ENCODE data around the gene NOXA1.
"Not testable (repeated sequence)": the region's sequence is repeated elsewhere in the genome, so short reads cannot be mapped to it uniquely, and the experiment has no call there.

Gene NOXA1

DNA sequence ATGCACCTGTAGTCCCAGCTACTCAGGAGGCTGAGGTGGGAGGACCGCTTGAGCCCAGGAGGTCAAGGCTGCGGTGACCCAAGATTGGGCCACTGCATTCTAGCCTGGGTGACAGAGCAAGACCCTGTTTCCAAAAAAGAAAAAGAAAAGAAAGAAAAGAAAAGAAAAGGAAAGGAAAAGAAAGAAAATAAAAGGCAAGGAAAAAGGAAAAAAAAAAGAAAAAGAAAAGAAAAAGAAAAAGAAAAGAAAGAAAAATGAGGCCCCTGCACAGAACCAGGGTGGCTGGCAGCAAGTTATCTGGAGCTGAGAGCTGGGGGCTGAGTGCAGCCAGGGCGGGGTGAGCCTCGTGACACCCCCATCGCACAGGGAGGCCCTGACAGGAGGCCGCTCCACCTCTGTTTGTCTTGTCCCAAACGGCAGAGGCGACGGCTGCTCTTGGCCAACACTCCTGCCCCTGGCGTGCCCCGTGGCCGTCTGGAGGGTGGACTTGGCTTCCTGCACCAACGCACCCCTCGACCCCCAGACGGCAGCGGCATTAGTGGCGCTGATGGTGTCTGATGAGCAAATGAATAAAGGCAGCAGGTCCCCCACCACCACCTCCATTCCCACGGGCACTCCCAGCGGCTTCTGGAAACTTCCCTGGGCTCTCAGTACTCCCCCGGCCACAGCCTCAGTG, 17.0 kb upstream of the NOXA1 start:
- no peak for DNase-seq (ENCODE audit: low read depth in 2 of 2)

DNA sequence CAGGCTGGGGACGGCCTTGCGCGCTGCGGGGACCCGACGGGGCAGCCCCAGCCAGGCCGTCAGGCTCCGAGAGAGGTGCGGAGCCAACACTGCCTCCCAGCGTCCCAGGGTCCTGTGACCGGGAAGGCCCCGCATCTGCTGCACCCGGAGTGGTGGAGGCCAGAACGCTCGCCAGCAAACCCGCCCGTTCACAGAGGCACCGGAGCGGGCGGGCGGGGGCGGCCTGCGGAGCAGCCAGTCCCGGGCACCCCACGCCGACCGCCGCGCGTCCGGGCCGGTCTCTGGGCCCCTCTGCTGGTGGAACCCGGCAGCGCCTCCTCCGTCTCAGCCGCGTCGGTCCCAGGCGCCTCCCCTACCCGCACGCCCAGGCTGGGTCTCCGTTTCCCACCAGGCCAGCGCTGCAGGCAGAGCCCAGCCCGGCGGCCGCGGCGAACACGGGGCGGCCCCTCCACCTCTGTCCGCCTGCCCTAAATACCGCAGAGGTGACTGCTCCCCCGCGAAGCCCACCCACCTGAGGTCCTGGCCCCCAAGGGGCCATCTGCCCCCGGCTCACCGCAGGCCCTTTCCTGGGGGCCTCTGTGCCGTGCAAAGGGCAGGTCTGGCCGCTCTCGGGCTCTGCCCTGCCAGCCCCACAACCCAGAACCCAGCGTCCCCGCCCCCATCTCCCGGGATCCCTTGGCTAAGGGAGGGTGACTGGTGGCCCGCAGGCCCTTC, 16.2 kb upstream of the NOXA1 start:
- peak in 1 of 2 experiments; percentile 6 for DNase-seq (ENCODE audit: low read depth in 2 of 2)

DNA sequence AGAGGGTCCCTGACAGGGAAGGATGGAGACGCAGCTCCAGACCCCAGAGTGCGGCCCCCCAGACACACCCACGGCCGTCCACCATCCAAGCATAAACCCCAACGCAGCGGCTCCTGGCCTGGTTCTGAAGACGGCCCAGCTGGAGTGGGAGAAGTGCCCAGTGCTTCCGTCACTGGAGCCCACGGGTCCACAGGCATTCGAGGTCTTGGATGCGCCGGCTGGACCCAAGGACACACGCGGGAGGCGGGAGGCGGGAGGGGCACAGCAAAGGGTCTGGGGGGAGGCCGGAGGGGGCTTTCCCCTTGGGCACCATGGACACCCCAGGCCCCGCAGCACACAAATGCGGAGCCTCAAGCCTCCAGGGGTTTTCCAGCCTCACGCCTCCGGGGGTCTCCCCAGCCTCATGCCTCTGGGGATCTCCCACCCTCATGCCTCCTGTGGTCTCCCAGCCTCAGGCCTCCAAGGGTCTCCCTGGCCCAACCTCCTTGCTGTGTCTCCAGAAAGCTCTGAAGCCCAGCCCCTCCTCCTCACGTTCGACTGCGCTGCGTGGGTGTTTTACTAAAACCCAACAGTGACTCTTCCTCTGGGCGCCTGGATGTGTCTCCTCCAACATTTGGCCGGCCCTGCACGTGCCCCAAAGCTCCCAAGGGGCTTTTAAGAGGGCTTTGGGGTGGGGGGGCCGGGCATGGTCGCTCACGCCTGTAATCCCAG, 15.4 kb upstream of the NOXA1 start:
- no peak for DNase-seq (ENCODE audit: low read depth in 2 of 2)

DNA sequence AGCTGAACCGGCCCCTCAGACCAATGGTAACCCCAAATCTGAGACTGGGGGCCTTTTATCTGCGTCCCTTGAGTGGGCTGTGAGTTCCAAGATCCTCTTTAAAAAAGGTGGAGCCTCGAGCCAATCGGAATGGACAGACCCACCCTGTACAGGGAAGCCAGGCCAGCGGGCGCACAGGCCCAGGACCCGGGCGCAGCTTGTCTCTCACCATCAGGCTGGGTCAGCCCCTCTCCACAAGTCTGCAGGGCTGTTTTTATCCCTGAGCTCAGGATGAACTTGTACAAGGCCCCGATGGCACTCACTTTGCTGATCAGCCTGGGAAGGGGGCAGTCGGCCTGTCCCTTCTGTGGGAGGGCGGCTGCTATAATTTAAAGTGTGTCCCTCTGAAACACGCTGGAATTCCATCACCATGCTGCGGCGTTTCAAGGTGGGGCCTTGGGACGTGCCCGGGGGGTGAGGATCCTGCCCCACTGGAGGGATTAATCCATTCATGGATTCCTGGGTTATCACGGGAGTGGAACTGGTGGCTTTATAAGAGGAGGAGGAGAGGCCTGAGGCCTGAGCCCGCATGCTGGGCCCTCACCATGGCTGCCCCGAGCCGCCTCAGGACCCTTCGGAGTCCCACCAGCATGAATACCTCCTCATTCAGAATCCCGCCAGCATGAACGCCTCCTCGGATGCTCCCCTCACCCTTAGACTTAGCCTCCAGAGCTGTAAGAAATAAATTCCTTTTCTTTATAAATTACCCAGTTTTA, 14.4 kb upstream of the NOXA1 start:
- DNase-seq (ENCODE audit: low read depth in 2 of 2): no peak

DNA sequence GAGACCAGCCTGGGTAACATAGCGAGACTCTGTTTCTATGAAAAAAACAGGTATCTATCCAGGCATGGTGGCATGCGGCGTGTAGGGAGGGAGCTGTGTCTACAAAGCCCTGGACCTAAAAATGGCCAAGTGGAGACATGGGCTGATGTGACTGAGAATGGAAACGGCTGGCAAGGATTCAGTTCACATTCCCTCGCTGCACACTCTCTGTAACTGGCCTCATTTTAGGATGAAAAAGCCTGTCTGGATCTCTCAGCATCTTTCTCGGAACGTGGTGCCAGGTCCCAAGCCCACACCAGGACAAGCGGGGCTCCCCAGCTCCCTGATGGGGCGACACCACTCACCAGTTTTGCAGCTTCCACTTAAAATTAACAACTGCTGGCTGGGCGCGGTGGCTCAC, 13.7 kb upstream of the NOXA1 start:
- DNase-seq (ENCODE audit: low read depth in 2 of 2): no peak

DNA sequence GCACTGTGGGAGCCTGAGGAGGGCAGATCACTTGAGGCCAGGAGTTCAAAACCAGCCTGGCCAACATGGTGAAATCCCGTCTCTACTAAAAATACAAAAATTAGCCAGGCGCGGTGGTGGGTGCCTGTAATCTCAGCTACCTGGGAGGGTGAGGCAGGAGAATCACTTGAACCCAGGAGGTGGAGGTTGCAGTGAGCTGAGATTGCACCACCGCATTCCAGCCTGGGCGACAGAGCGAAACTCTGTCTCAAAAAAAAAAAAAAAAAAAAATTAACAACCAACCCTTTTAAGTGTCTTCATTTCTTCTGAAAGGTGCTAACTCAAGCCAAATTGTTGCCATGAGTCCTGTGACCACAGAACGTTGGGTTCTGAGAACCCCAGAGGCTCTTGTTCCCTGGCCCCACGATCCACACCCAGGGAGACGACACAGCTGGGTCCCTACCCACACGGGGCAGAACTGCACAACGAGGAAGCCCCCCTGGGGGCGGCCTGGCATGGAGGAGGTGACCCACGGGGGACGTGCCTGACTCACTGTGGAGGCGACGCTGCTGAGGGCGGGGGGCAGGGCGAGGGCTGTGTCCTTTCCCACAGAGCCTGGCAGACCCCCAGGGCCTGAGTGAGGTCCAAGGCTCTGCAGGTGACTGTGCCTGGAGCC, 12.8 kb upstream of the NOXA1 start:
- DNase-seq (ENCODE audit: low read depth in 2 of 2): not testable (repeated sequence)

DNA sequence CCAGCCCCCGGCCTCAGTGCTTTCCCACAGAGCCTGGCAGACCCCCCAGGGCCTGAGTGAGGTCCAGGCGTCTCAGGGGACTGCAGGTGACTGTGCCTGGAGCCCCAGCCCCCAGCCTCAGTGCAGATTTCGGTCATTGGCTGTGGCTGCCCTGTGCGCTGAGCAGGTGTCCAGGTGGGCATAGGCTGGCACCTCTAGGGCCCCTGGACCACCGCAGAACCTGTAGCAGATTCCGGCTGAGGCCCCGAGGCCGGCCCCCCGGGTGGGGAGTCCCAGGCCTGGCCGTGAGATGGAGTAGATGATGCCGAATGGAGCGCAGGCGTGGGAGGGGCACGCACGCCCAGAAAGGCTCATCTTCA, 12.3 kb upstream of the NOXA1 start:
- no peak for DNase-seq (ENCODE audit: low read depth in 2 of 2)

DNA sequence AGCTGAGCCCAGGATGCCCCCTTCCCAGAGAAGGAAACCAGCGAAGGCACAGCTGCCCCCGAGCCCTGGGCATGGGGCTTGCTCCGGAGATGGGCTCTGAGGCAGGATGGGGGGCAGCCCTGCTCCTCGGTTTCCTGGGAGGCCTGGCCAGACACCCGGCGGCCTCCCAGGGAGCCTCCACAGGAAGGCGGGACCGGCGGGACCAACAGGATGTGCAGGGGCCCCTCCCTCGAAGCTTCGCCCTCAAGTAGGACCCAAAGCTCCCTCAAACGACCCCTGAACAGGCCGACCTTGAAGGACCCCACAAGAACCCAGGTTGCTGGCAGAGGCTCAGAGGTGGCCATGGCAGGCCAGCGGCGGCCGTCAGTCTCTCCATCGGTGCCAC, 11.9 kb upstream of the NOXA1 start:
- DNase-seq (ENCODE audit: low read depth in 2 of 2): no peak

DNA sequence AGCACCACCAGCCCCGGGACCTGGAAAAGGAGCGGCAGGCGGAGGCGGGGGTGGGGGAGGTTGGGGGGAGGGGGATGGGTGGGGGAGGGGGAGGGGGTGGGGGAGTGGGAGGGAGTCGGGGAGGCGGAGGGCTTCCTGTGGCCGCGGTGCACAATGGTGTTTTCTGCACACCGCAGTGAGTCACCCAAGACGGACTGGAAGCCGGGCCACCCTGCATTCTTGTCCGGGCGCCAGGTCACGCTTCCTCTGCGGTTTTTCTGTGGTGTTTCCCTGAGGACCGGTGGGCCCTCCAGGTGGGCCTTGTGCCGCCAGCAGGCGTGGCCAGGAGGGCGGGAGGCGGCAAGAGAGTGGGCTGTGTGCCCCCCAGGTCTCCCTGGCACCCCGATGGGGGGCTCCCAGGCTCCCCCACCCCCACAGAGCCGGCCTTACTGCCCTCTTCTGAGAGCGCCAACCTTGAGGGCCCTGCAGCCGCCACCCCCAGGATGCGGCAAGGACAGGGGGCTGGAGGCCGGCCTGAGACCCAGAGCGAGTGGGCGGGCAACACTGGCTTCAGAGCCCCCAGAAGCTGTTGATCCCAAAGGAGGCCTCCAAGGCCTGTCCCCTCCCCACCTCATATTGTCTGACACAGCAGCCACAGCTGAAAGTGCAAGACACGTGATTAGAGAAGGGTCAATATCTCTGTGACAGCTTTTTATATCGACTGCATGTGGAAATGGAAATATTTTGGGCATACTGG, 11.4 kb upstream of the NOXA1 start:
- DNase-seq (ENCODE audit: low read depth in 2 of 2): peak; percentile 45 to 47

DNA sequence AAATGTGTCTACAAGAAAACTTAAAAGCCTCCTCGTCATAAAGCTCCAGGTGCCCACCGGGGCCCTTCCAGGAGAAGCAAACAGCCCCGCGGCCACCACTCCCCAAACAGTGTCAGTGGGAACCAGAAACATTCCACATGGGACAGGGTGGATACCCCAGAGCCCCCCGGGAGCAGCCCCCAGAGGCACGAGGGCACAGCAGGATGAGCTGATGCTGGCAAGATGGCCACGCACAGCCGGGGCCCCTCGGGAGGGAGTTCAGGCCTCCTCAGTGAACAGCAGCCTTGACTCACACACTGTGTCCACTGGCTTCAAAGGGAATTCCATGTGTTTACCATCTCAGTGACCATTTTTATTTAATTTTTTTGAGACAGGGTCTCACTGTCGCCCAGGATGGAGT, 10.8 kb upstream of the NOXA1 start:
- no peak for DNase-seq (ENCODE audit: low read depth in 2 of 2)

DNA sequence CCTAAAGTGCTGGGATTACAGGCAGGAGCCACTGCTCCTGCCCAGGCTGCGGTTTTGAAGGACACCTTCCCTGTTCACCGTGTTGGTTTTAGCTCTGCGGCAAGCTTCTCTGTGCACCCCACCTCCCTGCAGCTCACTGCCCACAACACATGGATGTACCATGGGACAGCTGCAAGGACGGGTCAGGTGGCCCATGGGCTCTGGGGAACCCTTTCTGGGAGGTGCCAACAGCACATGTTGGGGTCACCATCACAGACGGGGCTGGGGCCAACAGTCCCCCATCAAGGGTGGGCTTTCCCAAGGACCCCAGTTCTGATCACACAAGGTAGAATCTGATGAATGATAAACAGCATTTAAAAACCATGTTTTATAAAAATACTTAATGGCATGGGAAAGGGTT, 7.7 kb upstream of the NOXA1 start:
- DNase-seq (ENCODE audit: low read depth in 2 of 2): no peak

DNA sequence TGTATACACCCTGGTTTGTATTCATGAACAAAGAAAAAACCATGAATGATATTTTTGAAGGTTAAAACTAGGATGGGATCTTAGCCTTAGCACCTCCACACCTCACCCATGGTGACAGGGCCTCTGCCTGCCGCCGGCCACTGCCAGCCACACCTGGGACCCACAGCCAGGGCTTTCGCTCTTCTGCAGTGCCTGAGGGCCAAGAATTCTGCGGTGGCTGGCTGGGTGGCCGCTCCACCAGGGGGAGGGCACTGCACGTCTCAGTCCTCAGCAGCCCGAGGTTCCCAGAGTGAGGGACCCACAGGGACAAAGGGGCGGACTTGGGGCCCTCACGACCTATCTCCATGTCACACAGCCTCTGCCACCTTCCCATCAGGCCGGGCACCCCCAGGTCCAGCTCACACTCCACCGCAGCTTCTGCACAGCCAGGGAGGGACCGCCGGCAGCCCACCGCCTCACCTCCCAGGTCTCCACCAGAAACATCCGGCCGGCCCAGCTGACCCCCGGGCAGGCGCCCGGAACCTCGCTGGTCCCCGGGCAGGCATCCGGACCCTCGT, 7.1 kb upstream of the NOXA1 start:
- DNase-seq (ENCODE audit: low read depth in 2 of 2): no peak

DNA sequence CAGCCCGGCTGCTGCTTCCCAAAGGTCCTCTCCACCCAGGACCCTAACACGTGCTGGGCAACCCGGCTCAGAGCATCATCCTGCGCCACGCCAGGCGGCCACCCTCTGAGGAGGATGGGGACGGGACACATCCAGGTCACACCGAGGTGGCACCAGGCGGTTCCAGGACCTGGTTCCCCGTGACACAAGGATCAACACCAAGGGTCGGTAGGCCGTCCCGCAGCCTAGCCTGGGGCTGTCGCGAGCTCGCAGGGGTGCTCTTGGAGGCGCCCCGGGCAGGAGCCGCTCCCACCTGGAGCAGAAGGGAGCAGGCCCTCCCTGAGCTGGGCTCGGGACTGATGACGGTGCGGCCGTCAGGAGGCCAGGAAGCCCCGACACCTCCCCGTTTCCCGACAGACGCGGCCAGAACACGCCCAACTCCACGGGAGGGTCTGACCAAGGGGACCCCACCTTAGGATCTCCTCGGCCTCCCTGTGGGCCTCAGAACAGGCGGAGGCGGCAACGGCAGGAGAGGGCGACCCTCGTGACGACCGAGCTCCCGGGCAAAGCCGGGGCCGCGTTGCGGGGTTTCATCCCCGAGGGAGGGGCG, 6.5 kb upstream of the NOXA1 start:
- DNase-seq (ENCODE audit: low read depth in 2 of 2): no peak

DNA sequence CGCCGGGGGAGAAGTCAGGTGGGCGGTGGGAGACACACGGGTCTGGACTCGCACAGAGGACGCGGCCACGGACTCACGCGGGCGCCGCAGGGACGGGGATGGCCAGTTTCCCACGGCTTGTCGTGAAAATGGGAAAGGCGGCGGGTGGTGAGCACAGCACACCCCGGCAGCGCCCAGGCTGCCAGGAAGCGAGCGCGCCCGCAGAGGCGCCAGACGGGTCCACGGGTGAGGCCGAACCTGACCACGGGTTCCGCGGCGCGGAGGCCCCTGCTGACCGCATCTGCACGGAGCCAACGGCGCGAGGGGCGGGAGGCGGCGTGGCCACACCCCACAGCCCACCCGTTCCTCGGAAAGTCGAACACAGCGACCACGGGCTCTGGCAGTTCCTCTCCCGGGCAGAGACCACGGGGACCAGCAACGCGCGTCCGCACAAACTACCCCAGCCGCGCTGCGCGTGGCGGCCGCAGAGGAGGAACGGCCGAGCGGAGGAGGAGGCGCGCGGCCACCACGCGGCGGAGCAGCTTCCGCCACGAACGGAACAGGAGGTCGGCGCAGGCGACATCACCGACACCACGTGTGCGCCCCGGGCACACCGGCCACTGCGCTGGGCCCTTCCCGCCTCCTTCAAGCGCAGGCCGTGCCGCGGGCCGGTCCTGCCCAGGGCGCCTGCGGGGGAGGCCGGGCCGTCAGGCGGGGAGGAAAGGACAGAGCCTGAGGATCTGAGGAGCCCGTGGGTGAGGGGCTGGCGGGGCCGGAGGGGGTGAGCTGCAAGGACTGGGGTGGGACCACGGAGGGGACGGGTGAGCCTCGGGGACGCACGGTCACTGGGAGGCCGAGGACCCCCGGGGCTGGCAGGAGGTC, 5.8 kb upstream of the NOXA1 start:
- DNase-seq (ENCODE audit: low read depth in 2 of 2): no peak

DNA sequence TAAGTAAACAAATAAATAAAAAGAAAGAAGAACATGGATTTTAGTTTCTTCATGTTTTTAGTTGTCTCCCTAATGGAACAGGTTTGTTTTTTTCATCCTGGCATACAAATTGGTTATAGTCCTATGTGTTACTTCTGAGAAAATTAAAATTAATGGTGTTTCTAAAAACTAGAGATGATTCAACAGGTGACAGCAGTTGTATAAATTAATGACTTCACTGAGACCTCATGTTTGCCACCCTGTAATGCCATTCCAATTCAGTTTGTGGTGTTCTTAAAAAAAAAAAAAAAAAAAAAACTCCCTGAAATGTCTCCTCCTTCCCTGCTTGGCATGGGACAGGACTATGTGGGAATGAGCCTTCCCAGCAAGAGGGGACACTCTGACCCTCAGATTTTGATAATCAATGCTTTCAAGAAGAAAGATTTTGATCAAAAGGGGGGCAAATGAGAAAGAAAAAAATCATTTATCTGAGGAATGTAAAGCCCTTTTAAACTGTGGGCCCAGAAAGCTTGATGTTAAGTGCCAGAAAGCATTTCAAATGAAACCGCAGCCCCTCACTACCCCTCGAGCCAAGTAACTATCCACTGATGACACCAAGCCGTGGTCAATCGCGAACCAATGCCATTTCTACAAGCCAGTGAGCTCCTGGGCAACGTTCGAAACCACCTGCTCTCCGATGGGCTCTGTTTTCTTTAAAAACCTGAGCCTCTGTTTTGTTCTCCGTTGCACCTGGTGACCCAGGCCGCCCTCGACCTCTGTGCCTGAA, 1.2 kb upstream of the NOXA1 start:
- DNase-seq (ENCODE audit: low read depth in 2 of 2): no peak

DNA sequence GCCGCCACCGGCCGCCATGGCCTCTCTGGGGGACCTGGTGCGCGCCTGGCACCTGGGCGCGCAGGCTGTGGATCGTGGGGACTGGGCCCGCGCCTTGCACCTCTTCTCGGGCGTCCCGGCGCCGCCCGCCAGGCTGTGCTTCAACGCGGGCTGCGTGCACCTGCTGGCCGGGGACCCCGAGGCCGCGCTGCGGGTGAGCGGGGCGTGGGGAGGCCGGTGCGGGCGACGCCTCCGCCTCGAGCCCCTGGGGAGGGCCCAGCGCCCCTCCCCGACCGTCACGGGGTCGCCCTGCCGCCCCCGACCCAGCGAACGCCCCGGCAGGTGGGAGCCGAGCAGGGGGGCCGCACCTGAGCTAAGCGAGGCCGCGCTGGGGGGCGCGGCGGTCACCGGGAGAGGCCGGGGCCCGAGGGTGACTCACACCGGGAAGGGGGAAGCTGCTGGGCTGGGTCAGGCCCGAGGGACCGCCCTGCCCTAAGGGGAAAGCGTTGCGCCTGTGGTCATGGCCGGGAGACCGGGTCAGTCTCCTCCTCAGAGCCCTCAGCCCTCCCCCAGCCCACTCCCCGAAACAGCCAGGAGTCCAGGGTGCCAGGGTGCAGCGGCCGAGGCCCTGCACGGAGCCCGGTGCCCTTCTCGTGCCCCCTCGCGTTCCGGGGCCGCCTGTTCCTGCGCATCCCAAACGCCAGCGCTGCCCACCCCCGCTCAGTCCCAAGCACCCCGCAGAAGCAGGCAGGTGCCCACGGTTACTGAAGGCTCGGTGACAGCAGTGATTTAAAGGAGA, 510 bp downstream of the NOXA1 start:
- no peak for DNase-seq (ENCODE audit: low read depth in 2 of 2)

DNA sequence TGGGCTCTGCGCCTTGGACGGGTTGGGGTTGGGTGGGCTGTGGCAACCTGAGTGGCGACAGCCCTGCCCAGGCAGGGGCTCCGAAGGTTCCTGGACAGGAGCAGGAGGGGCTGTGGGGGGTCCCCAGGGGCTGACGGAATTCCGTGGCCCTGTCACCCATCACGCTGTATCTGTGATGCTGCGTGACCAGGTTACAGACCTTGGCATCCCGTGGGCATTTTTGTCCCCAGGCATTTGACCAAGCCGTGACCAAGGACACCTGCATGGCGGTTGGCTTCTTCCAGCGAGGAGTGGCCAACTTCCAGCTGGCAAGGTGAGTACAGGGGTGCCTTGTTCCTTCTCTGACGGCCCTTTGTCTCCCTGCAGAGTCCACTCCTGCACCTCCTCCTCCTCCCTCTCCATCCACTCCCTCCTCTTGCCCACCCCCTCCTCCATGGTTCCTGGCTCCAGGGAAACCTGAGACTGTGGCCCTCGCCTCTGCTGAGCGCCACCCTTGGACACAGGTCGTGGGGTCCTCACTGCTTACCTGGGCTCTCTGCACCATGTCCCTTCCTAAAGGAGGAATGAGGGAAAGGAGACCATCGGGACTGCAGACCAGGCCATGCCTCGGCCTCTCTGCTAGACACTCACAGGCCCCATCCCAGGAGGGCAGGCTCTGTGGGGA, 3.0 kb downstream of the NOXA1 start:
- no peak for DNase-seq (ENCODE audit: low read depth in 2 of 2)

All from fibroblast of skin of left biceps (primary cell).